ENCODE data around the gene FAM133A. TPM values are rescaled to one million over a fixed set of nuclear protein-coding genes. Genes with fewer than 3 reads are reported as not detected.

FAM133A gene
- total RNA-seq, 2 experiments from 2014 or later = not detected

Other genes with a start within 250 kb of the FAM133A start
- 1 to 10 TPM; 2.2 to 2.4 TPM for gene NAP1L3, start 628 bp upstream of the FAM133A start, total RNA-seq

Measured in activated CD4-positive, alpha-beta T cell treated with anti-CD3 and anti-CD28 coated beads for 36 hours (primary cell).